HAP-1 (cell line): ENCODE results near the gene INSRR.

Source experiments
- DNase-seq, 2 experiments: peaks; one replicate each; pipeline ENCODE4 v3.0.0-alpha.2; 2016 to 2020; ENCODE audit warnings: low spot score in 2 of 2
- H3K27me3 ChIP-seq: fragments of 250-450 bp; sonication (Bioruptor Pico); 2 replicates; pipeline ENCODE4 v1.5.1; 2020; ENCODE audit warnings: low read depth, mild to moderate bottlenecking, moderate library complexity
- H3K36me3 ChIP-seq: fragments of 250-450 bp; sonication (Bioruptor Pico); replicated peaks from 2 replicates; pipeline ENCODE4 v1.5.1; 2020; ENCODE audit warnings: mild to moderate bottlenecking
- H3K4me1 ChIP-seq: fragments of 250-450 bp; sonication (Bioruptor Pico); 2 replicates; pipeline ENCODE4 v1.5.1; 2020; ENCODE audit warnings: mild to moderate bottlenecking
- H3K4me3 ChIP-seq: fragments of 250-450 bp; sonication (Bioruptor Pico); 2 replicates; pipeline ENCODE4 v1.5.1; 2020; ENCODE audit warnings: mild to moderate bottlenecking, moderate library complexity
- H3K9me3 ChIP-seq: fragments of 250-450 bp; sonication (Bioruptor Pico); 2 replicates; pipeline ENCODE4 v1.5.1; 2020; ENCODE audit warnings: mild to moderate bottlenecking, moderate library complexity
- in situ Hi-C: fragments of 300-500 bp; cut with MboI; formaldehyde crosslinking; loops from 3 replicates; pipeline ENCODE4 v1.14.3; 2020; ENCODE audit warnings: low sequenced_read_pairs, inconsistent platforms, mixed read lengths

The INSRR gene

GRCh38 chr1:156860113-156860627 lies 1.3 kb upstream of the INSRR start:
- peak; percentile 52 to 76 for DNase-seq
- H3K36me3 ChIP-seq = no peaks in the 10 kb centered on the region
- H3K4me3 ChIP-seq = peak overlapping the region; percentile 29
- in situ Hi-C loops = no loop called here
- H3K27me3 ChIP-seq = peaks cover 4% of the 10 kb centered on the region
- H3K4me1 ChIP-seq = peaks cover 6% of the 10 kb centered on the region; the same call in 1 of the 2 replicates
- no peaks in the 10 kb centered on the region for H3K9me3 ChIP-seq

- DNase-seq = no peak
- H3K36me3 ChIP-seq = no peaks in the 10 kb centered on the region
- no peaks in the 10 kb centered on the region for H3K9me3 ChIP-seq
- in situ Hi-C loops = no loop called here
- H3K4me3 ChIP-seq = peak overlapping the region; percentile 29
- peaks cover 6% of the 10 kb centered on the region; the same call in 1 of the 2 replicates for H3K4me1 ChIP-seq
- H3K27me3 ChIP-seq = peaks cover 4% of the 10 kb centered on the region
Measured at GRCh38 chr1:156859523-156860112, 701 bp upstream of the INSRR start.

- Histone ChIP-seq H3K27me3 (peaks cover 4% of the 10 kb centered on the region), H3K4me3 (no peak overlapping the region), H3K9me3 (no peaks in the 10 kb centered on the region), H3K36me3 (no peaks in the 10 kb centered on the region), H3K4me1 (peaks cover 6% of the 10 kb centered on the region; the same call in 1 of the 2 replicates)
- DNase-seq = no peak
- in situ Hi-C loops = no loop called here
Measured at GRCh38 chr1:156858555-156858956, 361 bp downstream of the INSRR start.

- DNase-seq = no peak
- H3K9me3 ChIP-seq = no peaks in the 10 kb centered on the region
- H3K36me3 ChIP-seq = no peaks in the 10 kb centered on the region
- in situ Hi-C loops = no loop called here
- peaks cover 4% of the 10 kb centered on the region for H3K27me3 ChIP-seq
- no peak overlapping the region for H3K4me3 ChIP-seq
- peaks cover 6% of the 10 kb centered on the region; the same call in 1 of the 2 replicates for H3K4me1 ChIP-seq
Measured at GRCh38 chr1:156857532-156857931, 1.4 kb downstream of the INSRR start.

- no peaks in the 10 kb centered on the region for H3K9me3 ChIP-seq
- in situ Hi-C loops = no loop called here
- DNase-seq = no peak
- peaks cover 6% of the 10 kb centered on the region; the same call in 1 of the 2 replicates for H3K4me1 ChIP-seq
- H3K27me3 ChIP-seq = peaks cover 4% of the 10 kb centered on the region
- H3K36me3 ChIP-seq = no peaks in the 10 kb centered on the region
- no peak overlapping the region for H3K4me3 ChIP-seq
Measured at GRCh38 chr1:156856282-156856785, 2.6 kb downstream of the INSRR start.

- Histone ChIP-seq H3K27me3 (no peaks in the 10 kb centered on the region; the same call in 1 of the 2 replicates), H3K4me3 (no peak overlapping the region), H3K36me3 (no peaks in the 10 kb centered on the region), H3K4me1 (no peaks in the 10 kb centered on the region), H3K9me3 (no peaks in the 10 kb centered on the region)
- in situ Hi-C loops = no loop called here
- no peak for DNase-seq
Measured at GRCh38 chr1:156854634-156855033, 4.3 kb downstream of the INSRR start.

GRCh38 chr1:156853761-156854160 lies 5.2 kb downstream of the INSRR start:
- Histone ChIP-seq H3K27me3 (no peaks in the 10 kb centered on the region), H3K4me1 (no peaks in the 10 kb centered on the region), H3K36me3 (no peaks in the 10 kb centered on the region), H3K9me3 (no peaks in the 10 kb centered on the region), H3K4me3 (no peak overlapping the region)
- DNase-seq = no peak
- in situ Hi-C loops = no loop called here

GRCh38 chr1:156852418-156852874 lies 6.5 kb downstream of the INSRR start:
- H3K36me3 ChIP-seq = no peaks in the 10 kb centered on the region
- DNase-seq = no peak
- in situ Hi-C loops = no loop called here
- H3K4me3 ChIP-seq = no peak overlapping the region
- no peaks in the 10 kb centered on the region for H3K4me1 ChIP-seq
- H3K9me3 ChIP-seq = no peaks in the 10 kb centered on the region
- peaks cover 10% of the 10 kb centered on the region for H3K27me3 ChIP-seq

- in situ Hi-C loops = no loop called here
- H3K36me3 ChIP-seq = no peaks in the 10 kb centered on the region
- no peaks in the 10 kb centered on the region for H3K4me1 ChIP-seq
- H3K4me3 ChIP-seq = no peak overlapping the region
- H3K27me3 ChIP-seq = peaks cover 10% of the 10 kb centered on the region
- no peaks in the 10 kb centered on the region for H3K9me3 ChIP-seq
- DNase-seq = no peak
Measured at GRCh38 chr1:156851779-156852417, 7.0 kb downstream of the INSRR start.

- H3K9me3 ChIP-seq = no peaks in the 10 kb centered on the region
- H3K36me3 ChIP-seq = no peaks in the 10 kb centered on the region
- in situ Hi-C loops = no loop called here
- H3K4me3 ChIP-seq = no peak overlapping the region
- H3K27me3 ChIP-seq = peaks cover 10% of the 10 kb centered on the region
- no peak for DNase-seq
- H3K4me1 ChIP-seq = no peaks in the 10 kb centered on the region
Measured at GRCh38 chr1:156849151-156849496, 9.8 kb downstream of the INSRR start.

GRCh38 chr1:156848461-156849150 lies 10.3 kb downstream of the INSRR start:
- Histone ChIP-seq H3K4me3 (no peak overlapping the region), H3K9me3 (no peaks in the 10 kb centered on the region), H3K27me3 (peaks cover 10% of the 10 kb centered on the region), H3K36me3 (no peaks in the 10 kb centered on the region), H3K4me1 (no peaks in the 10 kb centered on the region)
- no peak for DNase-seq
- in situ Hi-C loops = no loop called here

GRCh38 chr1:156847591-156848460 lies 11.1 kb downstream of the INSRR start:
- DNase-seq = no peak
- in situ Hi-C loops = no loop called here
- H3K4me1 ChIP-seq = no peaks in the 10 kb centered on the region
- H3K9me3 ChIP-seq = no peaks in the 10 kb centered on the region
- H3K27me3 ChIP-seq = peaks cover 10% of the 10 kb centered on the region
- H3K36me3 ChIP-seq = no peaks in the 10 kb centered on the region
- no peak overlapping the region for H3K4me3 ChIP-seq

GRCh38 chr1:156846643-156847042 lies 12.3 kb downstream of the INSRR start:
- no peak for DNase-seq
- Histone ChIP-seq H3K36me3 (no peaks in the 10 kb centered on the region), H3K4me3 (no peak overlapping the region), H3K4me1 (no peaks in the 10 kb centered on the region), H3K27me3 (peaks cover 10% of the 10 kb centered on the region), H3K9me3 (no peaks in the 10 kb centered on the region)
- in situ Hi-C loops = no loop called here
